Keratinocyte (primary cell): ENCODE results near the gene TMEM52.

ENCODE experiments used
- EZH2 ChIP-seq: IDR thresholded peaks from one replicate; pipeline ENCODE4 v1.6.1; 2012; ENCODE audit warnings: inconsistent platforms, mild to moderate bottlenecking, low read length, moderate library complexity
- TF ChIP-seq, protein P1 (sequence below), 3 experiments: IDR thresholded peaks in 1 of 3; conservative IDR thresholded peaks in 1 of 3; optimal IDR thresholded peaks in 1 of 3; 2 replicates in 2 of 3; 3 replicates in 1 of 3; pipeline versions ENCODE3 to v1.5.1; 2011; ENCODE audit warnings: low read length in 3 of 3, mild to moderate bottlenecking in 3 of 3, moderate library complexity in 2 of 3, control low read depth in 1 of 3, inconsistent platforms in 1 of 3; ENCODE audit not compliant: insufficient read depth in 2 of 3; ENCODE audit errors: extremely low read depth in 1 of 3

DNA sequence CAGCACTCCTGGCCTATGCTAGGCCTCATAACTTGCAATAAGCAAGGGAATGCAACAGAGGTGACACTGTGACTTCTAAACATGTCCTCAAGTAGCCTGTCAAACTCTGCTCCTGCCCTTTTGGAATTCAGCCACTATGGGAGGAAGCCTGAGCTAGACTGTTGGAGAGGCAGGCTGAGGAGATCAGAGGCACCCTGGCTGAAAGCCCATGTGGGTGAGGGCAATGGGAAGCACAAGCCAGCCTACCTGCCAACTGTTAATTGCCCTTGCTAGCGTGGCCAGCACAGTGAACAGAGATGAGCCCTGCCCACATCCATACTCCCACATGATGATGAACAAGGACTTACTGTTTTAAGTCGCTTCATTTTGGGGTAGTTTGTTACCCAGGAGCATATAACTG lies 45.9 kb downstream of the TMEM52 start:
- TF ChIP-seq, protein P1, sequence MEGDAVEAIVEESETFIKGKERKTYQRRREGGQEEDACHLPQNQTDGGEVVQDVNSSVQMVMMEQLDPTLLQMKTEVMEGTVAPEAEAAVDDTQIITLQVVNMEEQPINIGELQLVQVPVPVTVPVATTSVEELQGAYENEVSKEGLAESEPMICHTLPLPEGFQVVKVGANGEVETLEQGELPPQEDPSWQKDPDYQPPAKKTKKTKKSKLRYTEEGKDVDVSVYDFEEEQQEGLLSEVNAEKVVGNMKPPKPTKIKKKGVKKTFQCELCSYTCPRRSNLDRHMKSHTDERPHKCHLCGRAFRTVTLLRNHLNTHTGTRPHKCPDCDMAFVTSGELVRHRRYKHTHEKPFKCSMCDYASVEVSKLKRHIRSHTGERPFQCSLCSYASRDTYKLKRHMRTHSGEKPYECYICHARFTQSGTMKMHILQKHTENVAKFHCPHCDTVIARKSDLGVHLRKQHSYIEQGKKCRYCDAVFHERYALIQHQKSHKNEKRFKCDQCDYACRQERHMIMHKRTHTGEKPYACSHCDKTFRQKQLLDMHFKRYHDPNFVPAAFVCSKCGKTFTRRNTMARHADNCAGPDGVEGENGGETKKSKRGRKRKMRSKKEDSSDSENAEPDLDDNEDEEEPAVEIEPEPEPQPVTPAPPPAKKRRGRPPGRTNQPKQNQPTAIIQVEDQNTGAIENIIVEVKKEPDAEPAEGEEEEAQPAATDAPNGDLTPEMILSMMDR (optimal IDR thresholded peaks at IDR 0.05 in 1 of 3, IDR thresholded peaks at IDR 0.05 in 1 of 3, conservative IDR thresholded peaks at IDR 0.05 in 1 of 3; ENCODE audit: extremely low read depth in 1 of 3, insufficient read depth in 2 of 3, low read length in 3 of 3): no peak
- TF ChIP-seq EZH2: no peak
